Measurements from ENCODE around the gene XPC.

Gene XPC

GRCh38 chr3:14206548-14207177 lies 28.3 kb upstream of the XPC start:
- DNase-seq: no peak

GRCh38 chr3:14204515-14205284 lies 26.3 kb upstream of the XPC start:
- no peak for DNase-seq

GRCh38 chr3:14203521-14204079 lies 25.2 kb upstream of the XPC start:
- peak; percentile 31 for DNase-seq

GRCh38 chr3:14202874-14203520 lies 24.6 kb upstream of the XPC start:
- DNase-seq: no peak

GRCh38 chr3:14201940-14202684 lies 23.7 kb upstream of the XPC start:
- no peak for DNase-seq

- DNase-seq: no peak
Measured at GRCh38 chr3:14200841-14201240, 22.4 kb upstream of the XPC start.

- DNase-seq: no peak
Measured at GRCh38 chr3:14200276-14200675, 21.9 kb upstream of the XPC start.

GRCh38 chr3:14199641-14200040 lies 21.2 kb upstream of the XPC start:
- no peak for DNase-seq

GRCh38 chr3:14194865-14195264 lies 16.5 kb upstream of the XPC start:
- no peak for DNase-seq

- no peak for DNase-seq
Measured at GRCh38 chr3:14188041-14188754, 9.8 kb upstream of the XPC start.

- no peak for DNase-seq
Measured at GRCh38 chr3:14186854-14187458, 8.6 kb upstream of the XPC start.

- no peak for DNase-seq
Measured at GRCh38 chr3:14183015-14183577, 4.7 kb upstream of the XPC start.

- DNase-seq: no peak
Measured at GRCh38 chr3:14181253-14181652, 2.9 kb upstream of the XPC start.

GRCh38 chr3:14179795-14180194 lies 1.4 kb upstream of the XPC start:
- no peak for DNase-seq

- DNase-seq: no peak
Measured at GRCh38 chr3:14179114-14179465, 689 bp upstream of the XPC start.

- DNase-seq: no peak
Measured at GRCh38 chr3:14177580-14178246, 688 bp downstream of the XPC start.

GRCh38 chr3:14175383-14176037 lies 2.9 kb downstream of the XPC start:
- DNase-seq: peak; percentile 17

GRCh38 chr3:14174483-14174882 lies 3.9 kb downstream of the XPC start:
- no peak for DNase-seq

- DNase-seq: no peak
Measured at GRCh38 chr3:14172496-14172895, 5.9 kb downstream of the XPC start.

- no peak for DNase-seq
Measured at GRCh38 chr3:14170531-14171159, 7.8 kb downstream of the XPC start.
